Measurements from ENCODE around the gene CTXND1.
A peak's percentile ranks its signal among the peaks of the same experiment; 100 is the strongest.

Gene CTXND1

DNA sequence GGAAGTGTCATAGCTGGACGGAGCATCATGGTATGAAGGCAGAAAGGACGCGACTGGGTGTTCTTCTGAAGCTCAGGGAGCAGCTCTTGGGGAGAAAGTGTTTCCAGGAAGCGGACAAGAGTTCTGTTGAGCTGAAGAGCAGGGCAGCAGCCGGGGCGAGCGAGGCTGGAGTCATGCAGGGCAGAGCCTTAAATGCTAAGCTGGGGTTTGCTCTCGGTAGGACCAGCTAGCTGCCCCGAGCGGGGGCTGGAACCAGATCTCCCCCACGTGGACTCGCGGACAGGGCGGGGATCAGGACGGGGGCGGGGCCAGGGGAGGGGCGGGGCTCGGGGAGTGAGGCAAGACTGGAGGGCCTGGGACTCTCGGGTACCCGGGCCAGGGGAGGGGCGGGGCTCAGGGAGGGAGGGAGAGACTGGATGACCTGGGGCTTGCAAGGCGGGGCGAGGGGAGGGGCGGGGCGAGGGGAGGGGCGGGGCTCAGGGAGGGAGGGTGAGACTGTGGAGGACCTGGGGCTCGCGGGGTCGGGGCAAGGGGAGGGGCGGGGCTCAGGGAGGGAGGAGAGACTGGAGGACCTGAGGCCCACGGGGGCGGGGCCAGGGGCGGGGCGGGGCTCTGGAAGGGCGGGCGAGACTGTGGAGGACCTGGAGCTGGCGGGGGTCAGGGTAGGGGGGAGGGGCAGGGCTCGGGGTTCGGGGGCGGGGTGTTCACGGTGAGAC is 99.7 kb downstream of the CTXND1 start:
- peak; percentile 87 to 97 for DNase-seq (ENCODE audit: low read depth in 1 of 2, low spot score in 1 of 2)
- peak overlapping the region; percentile 83 for H3K27ac ChIP-seq (replicated peaks)
- peak overlapping the region; percentile 79 for H3K4me3 ChIP-seq (replicated peaks; ENCODE audit: insufficient read depth, low read length)
- no peak for TF ChIP-seq CTCF (IDR thresholded peaks at IDR 0.05; ENCODE audit: insufficient read depth, low read length)
- TF ChIP-seq SPI1 (IDR thresholded peaks at IDR 0.05; ENCODE audit: borderline replicate concordance, low read depth): no peak
- no peak for TF ChIP-seq REST (IDR thresholded peaks at IDR 0.05; ENCODE audit: insufficient replicate concordance, low read depth)
- TF ChIP-seq GABPA (IDR thresholded peaks at IDR 0.05; ENCODE audit: low read depth): no peak
- TF ChIP-seq POLR2AphosphoS5 (IDR thresholded peaks at IDR 0.05; ENCODE audit: low read depth): 0 out of 2 replicates have a peak, but pooled peaks have one; percentile 11
- H3K27me3 ChIP-seq (ENCODE audit: insufficient read depth, poor library complexity, severe bottlenecking): no peaks in the 10 kb centered on the region

DNA sequence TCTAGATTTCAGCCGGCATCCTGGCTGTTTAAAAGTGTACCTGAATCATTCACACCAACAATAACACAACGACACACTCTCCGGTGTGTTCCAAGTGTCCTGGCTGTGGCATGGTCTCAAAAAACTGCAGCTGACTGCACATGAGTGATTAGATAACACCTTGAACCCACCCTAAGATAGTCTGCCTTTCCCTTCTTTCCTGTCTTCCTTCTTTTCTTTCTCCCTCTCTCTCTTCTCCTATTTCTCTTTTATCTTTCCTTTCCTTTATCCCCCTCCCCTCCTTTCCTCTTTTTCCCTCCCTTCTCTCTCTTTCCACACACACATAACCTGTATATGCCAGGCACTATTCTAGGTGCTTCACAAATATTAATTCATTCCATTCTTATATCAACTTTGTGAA is 100.4 kb downstream of the CTXND1 start:
- TF ChIP-seq POLR2AphosphoS5 (IDR thresholded peaks at IDR 0.05; ENCODE audit: low read depth) (no peak), REST (IDR thresholded peaks at IDR 0.05; ENCODE audit: insufficient replicate concordance, low read depth) (no peak), CTCF (IDR thresholded peaks at IDR 0.05; ENCODE audit: insufficient read depth, low read length) (no peak), SPI1 (IDR thresholded peaks at IDR 0.05; ENCODE audit: borderline replicate concordance, low read depth) (no peak), GABPA (IDR thresholded peaks at IDR 0.05; ENCODE audit: low read depth) (no peak)
- no peak overlapping the region for H3K4me3 ChIP-seq (replicated peaks; ENCODE audit: insufficient read depth, low read length)
- no peaks in the 10 kb centered on the region for H3K27me3 ChIP-seq (ENCODE audit: insufficient read depth, poor library complexity, severe bottlenecking)
- DNase-seq (ENCODE audit: low read depth in 1 of 2, low spot score in 1 of 2): no peak
- no peak overlapping the region for H3K27ac ChIP-seq (replicated peaks)

GRCh38 chr15:80151148-80151547 is 100.9 kb downstream of the CTXND1 start:
- H3K27me3 ChIP-seq (ENCODE audit: insufficient read depth, poor library complexity, severe bottlenecking): no peaks in the 10 kb centered on the region
- no peak for TF ChIP-seq REST (IDR thresholded peaks at IDR 0.05; ENCODE audit: insufficient replicate concordance, low read depth)
- DNase-seq (ENCODE audit: low read depth in 1 of 2, low spot score in 1 of 2): no peak
- no peak overlapping the region for H3K27ac ChIP-seq (replicated peaks)
- no peak overlapping the region for H3K4me3 ChIP-seq (replicated peaks; ENCODE audit: insufficient read depth, low read length)

Measured in HL-60 (cell line).